GM10266 (cell line): ENCODE measurements around the gene ALDH1A1.

ENCODE experiments used
- DNase-seq: peaks from one replicate; pipeline ENCODE4 v3.0.0; 2012; ENCODE audit errors: extremely low spot score
- TF ChIP-seq, protein P1 (sequence below): IDR thresholded peaks from 2 replicates; pipeline ENCODE4 v1.5.1; 2012; ENCODE audit warnings: mild to moderate bottlenecking, low read depth; ENCODE audit not compliant: control insufficient read depth, insufficient read depth; ENCODE audit errors: missing control alignments

The ALDH1A1 gene

DNA sequence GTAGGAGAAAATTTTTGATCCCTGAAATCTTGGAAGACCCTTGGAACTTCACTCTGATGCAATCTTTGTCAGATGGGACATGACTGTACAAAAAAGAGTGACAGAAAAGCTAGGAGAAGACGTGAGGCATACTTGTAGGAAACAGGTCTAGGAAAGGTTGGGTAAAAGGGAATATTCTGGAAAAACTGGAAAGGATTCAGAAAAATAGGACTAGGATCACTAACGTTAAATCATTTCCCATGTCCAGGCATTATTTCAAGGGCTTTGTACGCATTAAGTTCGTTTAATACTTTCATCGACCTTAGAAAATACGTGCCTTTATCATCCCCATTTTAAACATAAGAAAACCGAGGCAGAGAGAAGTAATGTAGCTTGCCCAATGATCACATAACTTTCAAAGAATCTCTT, 2.9 kb downstream of the ALDH1A1 start:
- no peak for DNase-seq
- TF ChIP-seq, protein P1, sequence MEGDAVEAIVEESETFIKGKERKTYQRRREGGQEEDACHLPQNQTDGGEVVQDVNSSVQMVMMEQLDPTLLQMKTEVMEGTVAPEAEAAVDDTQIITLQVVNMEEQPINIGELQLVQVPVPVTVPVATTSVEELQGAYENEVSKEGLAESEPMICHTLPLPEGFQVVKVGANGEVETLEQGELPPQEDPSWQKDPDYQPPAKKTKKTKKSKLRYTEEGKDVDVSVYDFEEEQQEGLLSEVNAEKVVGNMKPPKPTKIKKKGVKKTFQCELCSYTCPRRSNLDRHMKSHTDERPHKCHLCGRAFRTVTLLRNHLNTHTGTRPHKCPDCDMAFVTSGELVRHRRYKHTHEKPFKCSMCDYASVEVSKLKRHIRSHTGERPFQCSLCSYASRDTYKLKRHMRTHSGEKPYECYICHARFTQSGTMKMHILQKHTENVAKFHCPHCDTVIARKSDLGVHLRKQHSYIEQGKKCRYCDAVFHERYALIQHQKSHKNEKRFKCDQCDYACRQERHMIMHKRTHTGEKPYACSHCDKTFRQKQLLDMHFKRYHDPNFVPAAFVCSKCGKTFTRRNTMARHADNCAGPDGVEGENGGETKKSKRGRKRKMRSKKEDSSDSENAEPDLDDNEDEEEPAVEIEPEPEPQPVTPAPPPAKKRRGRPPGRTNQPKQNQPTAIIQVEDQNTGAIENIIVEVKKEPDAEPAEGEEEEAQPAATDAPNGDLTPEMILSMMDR: no peak

GRCh38 chr9:72949244-72949582, 3.6 kb downstream of the ALDH1A1 start:
- DNase-seq: no peak
- TF ChIP-seq, protein P1: no peak

GRCh38 chr9:72948575-72949243, 4.1 kb downstream of the ALDH1A1 start:
- TF ChIP-seq, protein P1: no peak
- DNase-seq: no peak

GRCh38 chr9:72947984-72948465, 4.8 kb downstream of the ALDH1A1 start:
- TF ChIP-seq, protein P1: no peak
- DNase-seq: no peak

GRCh38 chr9:72946821-72947220, 6.0 kb downstream of the ALDH1A1 start:
- TF ChIP-seq, protein P1: no peak
- no peak for DNase-seq

DNA sequence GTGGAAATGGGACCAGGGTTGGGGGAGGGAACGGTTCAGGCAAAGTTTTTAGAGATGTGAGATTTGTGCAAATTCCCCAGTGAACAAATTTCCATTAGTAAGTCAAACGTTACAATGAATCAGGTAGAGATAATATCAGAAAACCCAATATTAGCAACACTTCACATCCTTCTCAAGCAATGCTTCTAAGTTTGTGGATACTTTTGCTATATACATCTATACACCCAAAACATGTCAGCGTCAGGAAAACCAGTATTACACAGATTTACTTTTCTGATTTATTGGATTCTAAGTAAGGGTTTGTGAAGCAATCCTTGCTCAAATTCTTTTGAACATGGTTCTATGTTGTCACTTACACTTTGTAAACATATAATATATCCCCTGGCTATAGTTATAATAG, 6.5 kb downstream of the ALDH1A1 start:
- no peak for DNase-seq

GRCh38 chr9:72945391-72945790, 7.5 kb downstream of the ALDH1A1 start:
- TF ChIP-seq, protein P1: no peak
- no peak for DNase-seq

More for the DNA sequence above, 6.5 kb downstream of the ALDH1A1 start:
- TF ChIP-seq, protein P1: no peak
